Measurements from ENCODE around the gene SLC25A6.
"Not testable (repeated sequence)": the region's sequence is repeated elsewhere in the genome, so short reads cannot be mapped to it uniquely, and the experiment has no call there.

The SLC25A6 gene

DNA sequence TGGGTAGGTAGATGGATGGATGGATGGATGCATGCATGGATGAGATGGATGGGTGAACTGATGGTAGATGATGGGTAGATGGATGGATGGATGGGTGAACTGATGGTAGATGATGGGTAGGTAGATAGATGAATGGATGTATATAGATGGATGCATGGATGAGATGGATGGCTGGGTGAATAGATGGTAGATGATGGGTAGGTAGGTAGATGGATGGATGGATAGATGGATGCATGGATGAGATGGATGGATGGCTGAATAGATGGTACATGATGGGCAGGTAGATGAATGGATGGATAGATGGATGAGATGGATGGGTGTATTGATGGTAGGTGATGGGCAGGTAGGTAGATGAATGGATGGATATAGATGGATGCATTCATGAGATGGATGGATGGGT lies 15.1 kb upstream of the SLC25A6 start:
- TF ChIP-seq, protein P1, sequence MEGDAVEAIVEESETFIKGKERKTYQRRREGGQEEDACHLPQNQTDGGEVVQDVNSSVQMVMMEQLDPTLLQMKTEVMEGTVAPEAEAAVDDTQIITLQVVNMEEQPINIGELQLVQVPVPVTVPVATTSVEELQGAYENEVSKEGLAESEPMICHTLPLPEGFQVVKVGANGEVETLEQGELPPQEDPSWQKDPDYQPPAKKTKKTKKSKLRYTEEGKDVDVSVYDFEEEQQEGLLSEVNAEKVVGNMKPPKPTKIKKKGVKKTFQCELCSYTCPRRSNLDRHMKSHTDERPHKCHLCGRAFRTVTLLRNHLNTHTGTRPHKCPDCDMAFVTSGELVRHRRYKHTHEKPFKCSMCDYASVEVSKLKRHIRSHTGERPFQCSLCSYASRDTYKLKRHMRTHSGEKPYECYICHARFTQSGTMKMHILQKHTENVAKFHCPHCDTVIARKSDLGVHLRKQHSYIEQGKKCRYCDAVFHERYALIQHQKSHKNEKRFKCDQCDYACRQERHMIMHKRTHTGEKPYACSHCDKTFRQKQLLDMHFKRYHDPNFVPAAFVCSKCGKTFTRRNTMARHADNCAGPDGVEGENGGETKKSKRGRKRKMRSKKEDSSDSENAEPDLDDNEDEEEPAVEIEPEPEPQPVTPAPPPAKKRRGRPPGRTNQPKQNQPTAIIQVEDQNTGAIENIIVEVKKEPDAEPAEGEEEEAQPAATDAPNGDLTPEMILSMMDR (IDR thresholded peaks at IDR 0.05; ENCODE audit: low read depth, low read length), result no peak
- no peak for DNase-seq (ENCODE audit: extremely low read depth, low read depth)

DNA sequence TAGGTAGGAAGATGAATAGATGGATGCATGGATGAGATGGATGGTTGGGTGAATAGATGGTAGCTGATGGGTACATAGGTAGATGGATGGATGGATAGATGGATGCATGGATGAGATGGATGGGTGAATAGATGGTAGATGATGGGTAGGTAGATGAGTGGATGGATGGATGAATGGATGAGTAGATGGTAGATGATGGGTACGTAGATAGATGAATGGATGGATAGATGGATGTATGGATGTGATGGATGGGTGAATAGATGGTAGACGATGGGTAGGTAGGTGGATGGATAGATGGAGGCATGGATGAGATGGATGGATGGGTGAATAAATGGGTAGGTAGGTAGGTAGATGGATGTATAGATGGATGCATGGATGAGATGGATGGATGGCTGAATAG lies 13.9 kb upstream of the SLC25A6 start:
- DNase-seq (ENCODE audit: extremely low read depth, low read depth), result not testable (repeated sequence)

DNA sequence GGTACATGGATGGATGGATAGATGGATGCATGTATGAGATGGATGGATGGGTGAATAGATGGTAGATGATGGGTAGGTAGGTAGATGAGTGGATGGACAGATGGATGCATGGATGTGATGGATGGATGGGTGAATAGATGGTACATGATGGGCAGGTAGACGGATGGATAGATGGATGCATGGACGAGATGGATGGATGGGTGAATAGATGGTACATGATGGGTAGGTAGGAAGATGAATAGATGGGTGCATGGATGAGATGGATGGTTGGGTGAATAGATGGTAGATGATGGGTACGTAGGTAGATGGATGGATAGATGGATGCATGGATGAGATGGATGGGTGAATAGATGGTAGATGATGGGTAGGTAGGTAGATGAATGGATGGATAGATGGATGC lies 12.0 kb upstream of the SLC25A6 start:
- not testable (repeated sequence) for DNase-seq (ENCODE audit: extremely low read depth, low read depth)

DNA sequence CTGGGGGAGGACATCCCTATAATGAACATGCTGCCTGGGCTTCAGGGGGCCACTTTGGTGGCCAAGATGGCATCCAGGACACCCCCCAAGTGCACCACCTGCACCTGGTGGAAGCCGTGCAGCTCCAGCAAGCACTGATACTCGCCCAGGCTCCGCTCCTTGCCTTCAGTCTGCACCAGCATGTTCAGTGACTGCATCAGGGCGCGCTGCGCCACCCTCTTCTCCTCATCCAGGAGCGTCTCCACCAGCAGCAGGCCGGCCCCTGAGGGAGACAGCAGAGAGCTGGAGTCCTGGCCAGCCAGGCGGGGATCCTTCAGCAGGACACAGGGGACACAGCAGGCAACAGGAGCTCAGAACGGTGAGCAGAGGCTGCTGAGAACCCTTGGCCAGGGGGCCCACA lies 11.3 kb upstream of the SLC25A6 start:
- DNase-seq (ENCODE audit: extremely low read depth, low read depth), result no peak
- TF ChIP-seq, protein P1 (IDR thresholded peaks at IDR 0.05; ENCODE audit: low read depth, low read length), result no peak

DNA sequence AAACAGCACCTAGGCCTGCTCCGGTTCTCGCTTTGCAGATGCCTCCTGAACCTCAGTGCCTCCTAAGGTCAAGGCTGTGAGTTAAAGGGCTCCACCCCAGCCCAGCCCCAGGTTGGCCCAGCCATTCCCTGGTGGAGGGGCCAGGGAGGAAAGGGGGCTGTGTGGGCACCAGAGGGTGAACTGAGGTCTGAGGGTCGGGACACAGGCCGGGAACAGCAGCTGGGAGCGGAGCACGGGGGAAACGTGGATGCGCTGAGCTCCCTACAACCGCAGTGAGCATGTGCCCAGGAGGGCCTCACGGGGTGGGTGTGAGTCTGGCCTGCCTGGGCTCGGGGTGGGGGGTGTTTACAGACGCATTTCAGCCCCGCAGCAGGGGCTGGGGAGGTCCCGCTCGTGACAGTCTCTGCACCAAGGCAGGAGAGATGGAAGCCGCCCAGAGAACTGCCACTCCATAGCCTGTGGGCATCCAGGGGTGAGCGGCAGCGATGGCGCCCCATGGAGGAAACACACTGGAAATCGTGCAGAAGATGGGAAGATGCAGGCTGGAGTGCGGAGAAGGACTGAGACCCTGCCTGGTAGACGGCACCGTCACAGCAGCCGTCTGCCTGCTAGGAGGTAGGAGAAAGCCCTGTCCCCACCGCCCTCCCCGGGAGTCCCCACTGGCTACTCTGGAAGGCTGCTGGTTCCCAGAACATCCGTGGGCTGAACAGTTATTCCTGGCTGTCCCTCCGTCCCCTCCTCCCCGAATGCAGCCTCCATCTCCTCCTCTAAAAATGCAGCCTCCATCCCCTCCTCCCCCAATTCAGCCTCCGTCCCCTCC lies 9.9 kb upstream of the SLC25A6 start:
- TF ChIP-seq, protein P1 (IDR thresholded peaks at IDR 0.05; ENCODE audit: low read depth, low read length), result no peak
- DNase-seq (ENCODE audit: extremely low read depth, low read depth), result no peak

DNA sequence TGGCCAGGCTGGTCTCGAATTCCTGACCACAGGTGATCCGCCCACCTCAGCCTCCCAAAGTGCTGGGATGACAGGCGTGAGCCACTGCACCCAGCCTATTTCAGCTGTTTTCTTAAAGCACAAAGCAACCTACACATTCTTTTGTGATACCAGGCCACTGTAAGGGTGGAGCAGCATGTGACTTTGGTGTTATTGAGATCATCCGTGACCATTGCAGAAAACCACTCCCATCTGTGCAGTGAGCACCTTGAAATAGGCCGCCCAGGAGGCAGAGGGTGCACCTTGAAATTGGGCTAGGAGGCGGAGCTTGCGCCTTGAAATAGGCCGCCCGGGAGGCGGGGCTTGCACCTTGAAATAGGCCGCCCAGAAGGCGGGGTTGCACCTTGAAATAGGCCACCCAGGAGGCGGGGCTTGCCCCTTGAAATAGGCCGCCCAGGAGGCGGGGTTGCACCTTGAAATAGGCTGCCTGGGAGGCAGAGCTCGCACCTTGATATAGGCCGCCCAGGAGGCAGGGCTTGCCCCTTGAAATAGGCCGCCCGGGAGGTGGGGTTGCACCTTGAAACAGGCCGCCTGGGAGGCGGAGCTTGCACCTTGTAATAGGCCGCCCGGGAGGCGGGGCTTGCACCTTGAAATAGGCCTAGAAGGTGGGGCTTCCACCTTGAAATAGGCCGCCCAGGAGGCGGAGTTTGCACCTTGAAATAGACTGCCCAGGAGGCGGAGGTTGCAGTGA lies 9.0 kb upstream of the SLC25A6 start:
- TF ChIP-seq, protein P1 (IDR thresholded peaks at IDR 0.05; ENCODE audit: low read depth, low read length), result no peak

DNA sequence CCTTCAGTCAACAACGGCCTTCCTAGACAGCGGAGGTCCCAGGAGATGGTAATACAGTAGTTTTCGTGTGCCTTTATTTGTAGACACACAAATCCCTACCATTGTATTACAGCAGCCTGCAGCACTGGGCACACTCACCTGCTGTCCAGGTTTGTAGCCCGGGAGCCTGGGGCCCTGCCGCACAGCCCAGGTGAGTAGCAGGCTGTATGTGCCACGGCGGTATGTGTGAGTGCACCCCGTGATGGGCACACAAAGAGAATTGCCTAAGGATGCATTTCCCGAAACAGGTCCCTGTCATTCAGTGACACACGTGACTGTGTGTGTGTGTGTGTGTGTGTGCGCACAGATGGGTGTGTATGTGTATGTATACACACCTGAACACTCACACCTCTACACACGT lies 8.1 kb upstream of the SLC25A6 start:
- no peak for DNase-seq (ENCODE audit: extremely low read depth, low read depth)
- TF ChIP-seq, protein P1 (IDR thresholded peaks at IDR 0.05; ENCODE audit: low read depth, low read length), result no peak

More for the DNA sequence above, 9.0 kb upstream of the SLC25A6 start:
- no peak for DNase-seq (ENCODE audit: extremely low read depth, low read depth)

DNA sequence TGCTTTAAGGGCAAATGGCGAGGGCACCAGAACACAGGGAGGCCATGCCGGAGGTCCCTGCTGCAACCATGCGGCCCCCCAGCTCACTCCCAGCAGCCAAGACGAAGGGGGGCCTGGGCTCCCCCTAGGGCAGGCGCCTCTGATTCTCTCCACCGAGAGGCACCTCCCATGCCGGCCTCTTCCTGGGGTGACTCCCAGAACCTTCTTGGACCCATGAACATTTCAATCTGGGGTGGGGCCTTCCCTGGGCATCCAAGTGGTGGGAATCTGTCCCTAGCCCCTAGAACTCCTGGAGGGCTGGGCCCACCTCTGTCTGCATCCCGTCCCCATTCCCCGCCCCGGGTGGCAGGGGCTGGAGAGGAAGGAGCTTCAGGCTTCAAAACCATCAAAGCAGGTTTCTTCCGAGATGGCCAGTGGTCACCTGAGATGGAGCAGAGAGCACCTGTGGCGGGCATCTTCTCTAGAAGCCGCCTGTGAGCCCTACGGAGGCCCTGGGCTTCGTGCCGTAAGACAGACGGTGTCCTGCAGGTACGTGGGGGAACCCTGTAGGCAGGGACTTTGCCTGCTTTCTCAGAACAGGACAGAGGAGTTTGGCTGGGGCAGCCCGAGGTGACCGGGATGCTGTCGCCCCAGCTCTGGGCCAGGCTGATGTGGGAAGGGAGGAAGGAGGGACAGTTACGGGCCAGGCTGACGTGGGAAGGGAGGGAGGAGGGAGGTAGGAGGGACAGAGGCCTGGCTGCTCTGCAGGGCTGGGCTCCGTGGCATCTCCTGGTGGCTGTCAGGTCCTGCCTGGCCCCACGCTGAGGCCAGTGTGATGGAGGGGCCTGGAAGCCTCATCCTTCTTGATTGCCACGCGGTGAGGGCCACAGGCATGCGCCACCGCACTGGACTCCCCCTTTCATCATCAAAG lies 6.8 kb upstream of the SLC25A6 start:
- no peak for DNase-seq (ENCODE audit: extremely low read depth, low read depth)
- TF ChIP-seq, protein P1 (IDR thresholded peaks at IDR 0.05; ENCODE audit: low read depth, low read length), result no peak
